Breast epithelium (tissue), 3 donors: Measurements from ENCODE around the gene REXO4.

Experiments used
- POLR2A ChIP-seq: fragments of 450-650 bp; IDR thresholded peaks from one replicate; pipeline ENCODE4 v1.6.1; 2016; ENCODE audit warnings: antibody characterized with exemption, mild to moderate bottlenecking, moderate library complexity
- TF ChIP-seq, protein P1 (sequence below), 3 donors: fragments of 450-650 bp; IDR thresholded peaks; one replicate each; pipeline ENCODE4 v1.5.1; 2016 to 2017; ENCODE audit warnings: antibody characterized with exemption in 3 of 3, mild to moderate bottlenecking in 3 of 3, moderate library complexity in 3 of 3

- TF ChIP-seq, protein P1, sequence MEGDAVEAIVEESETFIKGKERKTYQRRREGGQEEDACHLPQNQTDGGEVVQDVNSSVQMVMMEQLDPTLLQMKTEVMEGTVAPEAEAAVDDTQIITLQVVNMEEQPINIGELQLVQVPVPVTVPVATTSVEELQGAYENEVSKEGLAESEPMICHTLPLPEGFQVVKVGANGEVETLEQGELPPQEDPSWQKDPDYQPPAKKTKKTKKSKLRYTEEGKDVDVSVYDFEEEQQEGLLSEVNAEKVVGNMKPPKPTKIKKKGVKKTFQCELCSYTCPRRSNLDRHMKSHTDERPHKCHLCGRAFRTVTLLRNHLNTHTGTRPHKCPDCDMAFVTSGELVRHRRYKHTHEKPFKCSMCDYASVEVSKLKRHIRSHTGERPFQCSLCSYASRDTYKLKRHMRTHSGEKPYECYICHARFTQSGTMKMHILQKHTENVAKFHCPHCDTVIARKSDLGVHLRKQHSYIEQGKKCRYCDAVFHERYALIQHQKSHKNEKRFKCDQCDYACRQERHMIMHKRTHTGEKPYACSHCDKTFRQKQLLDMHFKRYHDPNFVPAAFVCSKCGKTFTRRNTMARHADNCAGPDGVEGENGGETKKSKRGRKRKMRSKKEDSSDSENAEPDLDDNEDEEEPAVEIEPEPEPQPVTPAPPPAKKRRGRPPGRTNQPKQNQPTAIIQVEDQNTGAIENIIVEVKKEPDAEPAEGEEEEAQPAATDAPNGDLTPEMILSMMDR (IDR thresholded peaks at IDR 0.05): no peak
- no peak for TF ChIP-seq POLR2A
Measured at GRCh38 chr9:133457748-133458147, 39.9 kb upstream of the REXO4 start.
